ENCODE measurements around the gene TSHZ2.

DNA sequence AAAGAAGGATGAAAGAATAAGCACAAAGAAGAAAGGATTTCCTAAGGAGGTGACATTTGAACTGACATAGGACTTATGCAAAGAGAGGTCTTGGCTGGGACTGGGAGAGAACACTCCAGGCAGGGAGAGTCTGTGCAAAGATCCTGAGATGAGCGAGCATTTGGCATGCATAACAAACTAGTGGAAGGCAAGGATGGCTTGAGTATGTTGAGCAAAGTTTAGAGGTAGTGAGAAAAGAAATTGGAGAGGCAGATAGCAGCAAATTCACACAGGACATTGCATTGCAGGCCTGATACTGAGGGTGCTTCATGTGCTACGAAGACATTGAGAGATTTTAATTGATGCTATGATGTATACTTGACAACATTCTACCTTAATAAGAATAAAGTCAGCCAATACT, 383.6 kb downstream of the TSHZ2 start:
- TF ChIP-seq CTCF (IDR thresholded peaks at IDR 0.05) (no peak), POLR2A (IDR thresholded peaks at IDR 0.05) (no peak)

Measured in testis (tissue), 2 donors.